22Rv1 (cell line): ENCODE measurements around the gene KIF14.

Experiments used
- ZFX ChIP-seq: fragments of 450-650 bp; IDR thresholded peaks from 2 replicates; pipeline ENCODE4 v1.6.1; 2017; ENCODE audit warnings: antibody characterized with exemption, borderline replicate concordance
- TF ChIP-seq, protein P1 (sequence below): fragments of 450-650 bp; IDR thresholded peaks from 2 replicates; pipeline ENCODE4 v1.5.1; 2017; ENCODE audit warnings: mild to moderate bottlenecking

DNA sequence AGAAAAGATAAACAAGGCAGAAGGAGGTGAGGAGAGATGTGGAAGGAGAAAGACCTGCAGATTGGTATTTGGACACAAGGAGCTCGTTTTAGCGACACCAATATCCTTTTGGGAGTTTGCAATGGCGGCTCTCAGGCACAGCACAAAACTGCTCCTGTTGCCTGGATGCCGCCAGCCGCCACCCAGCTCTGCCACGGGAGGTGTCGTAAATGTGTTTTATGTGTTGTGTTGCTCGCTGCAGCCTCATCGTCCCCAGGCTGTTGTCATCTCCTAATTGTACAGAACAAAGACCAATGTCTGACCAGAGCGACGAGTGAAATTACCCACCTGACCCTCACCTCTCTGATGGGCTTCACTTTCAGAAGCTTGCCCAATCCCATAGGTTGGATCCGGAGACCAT is 114.1 kb downstream of the KIF14 start:
- TF ChIP-seq, protein P1, sequence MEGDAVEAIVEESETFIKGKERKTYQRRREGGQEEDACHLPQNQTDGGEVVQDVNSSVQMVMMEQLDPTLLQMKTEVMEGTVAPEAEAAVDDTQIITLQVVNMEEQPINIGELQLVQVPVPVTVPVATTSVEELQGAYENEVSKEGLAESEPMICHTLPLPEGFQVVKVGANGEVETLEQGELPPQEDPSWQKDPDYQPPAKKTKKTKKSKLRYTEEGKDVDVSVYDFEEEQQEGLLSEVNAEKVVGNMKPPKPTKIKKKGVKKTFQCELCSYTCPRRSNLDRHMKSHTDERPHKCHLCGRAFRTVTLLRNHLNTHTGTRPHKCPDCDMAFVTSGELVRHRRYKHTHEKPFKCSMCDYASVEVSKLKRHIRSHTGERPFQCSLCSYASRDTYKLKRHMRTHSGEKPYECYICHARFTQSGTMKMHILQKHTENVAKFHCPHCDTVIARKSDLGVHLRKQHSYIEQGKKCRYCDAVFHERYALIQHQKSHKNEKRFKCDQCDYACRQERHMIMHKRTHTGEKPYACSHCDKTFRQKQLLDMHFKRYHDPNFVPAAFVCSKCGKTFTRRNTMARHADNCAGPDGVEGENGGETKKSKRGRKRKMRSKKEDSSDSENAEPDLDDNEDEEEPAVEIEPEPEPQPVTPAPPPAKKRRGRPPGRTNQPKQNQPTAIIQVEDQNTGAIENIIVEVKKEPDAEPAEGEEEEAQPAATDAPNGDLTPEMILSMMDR = no peak
- TF ChIP-seq ZFX = no peak
